ENCODE results near the gene GPR22.

Gene GPR22

DNA sequence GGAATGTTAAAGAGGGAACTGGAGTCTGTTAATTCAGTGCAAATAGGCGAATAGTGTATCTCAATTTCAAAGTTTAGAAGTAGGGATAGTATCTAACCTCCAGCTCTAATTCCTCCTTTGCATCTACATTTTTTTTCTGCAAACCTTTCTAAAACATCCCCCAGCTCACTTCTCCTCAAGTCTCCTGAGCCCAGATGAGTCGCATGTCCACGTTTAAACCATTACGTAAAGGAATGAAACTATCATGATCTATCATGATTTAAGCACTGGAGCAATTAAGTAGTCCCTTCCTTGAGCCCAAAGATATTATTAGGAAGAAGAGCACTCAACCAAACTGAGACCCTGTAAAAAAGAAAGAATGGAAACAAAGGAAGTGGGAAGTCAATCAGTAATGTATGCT lies 29.9 kb downstream of the GPR22 start:
- TF ChIP-seq, protein P1, sequence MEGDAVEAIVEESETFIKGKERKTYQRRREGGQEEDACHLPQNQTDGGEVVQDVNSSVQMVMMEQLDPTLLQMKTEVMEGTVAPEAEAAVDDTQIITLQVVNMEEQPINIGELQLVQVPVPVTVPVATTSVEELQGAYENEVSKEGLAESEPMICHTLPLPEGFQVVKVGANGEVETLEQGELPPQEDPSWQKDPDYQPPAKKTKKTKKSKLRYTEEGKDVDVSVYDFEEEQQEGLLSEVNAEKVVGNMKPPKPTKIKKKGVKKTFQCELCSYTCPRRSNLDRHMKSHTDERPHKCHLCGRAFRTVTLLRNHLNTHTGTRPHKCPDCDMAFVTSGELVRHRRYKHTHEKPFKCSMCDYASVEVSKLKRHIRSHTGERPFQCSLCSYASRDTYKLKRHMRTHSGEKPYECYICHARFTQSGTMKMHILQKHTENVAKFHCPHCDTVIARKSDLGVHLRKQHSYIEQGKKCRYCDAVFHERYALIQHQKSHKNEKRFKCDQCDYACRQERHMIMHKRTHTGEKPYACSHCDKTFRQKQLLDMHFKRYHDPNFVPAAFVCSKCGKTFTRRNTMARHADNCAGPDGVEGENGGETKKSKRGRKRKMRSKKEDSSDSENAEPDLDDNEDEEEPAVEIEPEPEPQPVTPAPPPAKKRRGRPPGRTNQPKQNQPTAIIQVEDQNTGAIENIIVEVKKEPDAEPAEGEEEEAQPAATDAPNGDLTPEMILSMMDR (IDR thresholded peaks at IDR 0.05) = no peak

DNA sequence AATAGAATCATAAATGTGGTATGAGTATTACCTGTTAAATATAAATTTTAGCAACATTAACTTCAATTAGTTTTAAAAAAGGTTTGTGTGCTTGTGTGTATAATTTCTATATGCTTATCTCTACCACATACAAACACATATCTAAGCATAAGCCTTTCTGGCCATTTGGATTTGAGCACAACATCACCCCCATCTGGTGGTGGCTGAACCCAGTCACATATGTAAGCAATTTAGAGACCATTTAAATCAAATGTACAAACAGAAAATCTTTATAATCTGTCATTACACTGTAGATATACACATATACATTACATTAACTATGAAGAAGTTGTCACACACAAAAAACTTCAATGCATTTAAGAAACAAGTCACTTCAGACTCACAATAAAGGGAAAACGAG lies 31.7 kb downstream of the GPR22 start:
- TF ChIP-seq, protein P1 (IDR thresholded peaks at IDR 0.05) = peak; percentile 65

DNA sequence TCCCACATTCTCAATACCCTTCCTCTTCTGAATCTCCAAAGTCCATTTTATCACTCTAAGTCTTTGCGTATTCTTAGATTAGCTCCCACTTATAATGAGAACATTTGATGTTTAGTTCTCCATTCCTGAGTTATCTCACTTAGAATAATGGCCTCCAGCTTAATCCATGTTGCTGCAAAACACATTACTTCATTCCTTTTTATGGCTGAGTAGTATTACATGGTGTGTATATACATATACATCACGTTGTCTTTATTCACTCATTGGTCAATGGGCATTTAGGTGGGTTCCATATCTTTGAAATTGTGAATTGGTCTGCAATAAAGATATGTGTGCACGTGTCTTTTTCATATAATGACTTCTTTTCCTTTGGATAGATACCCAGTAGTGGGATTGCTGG lies 32.3 kb downstream of the GPR22 start:
- TF ChIP-seq, protein P1 (IDR thresholded peaks at IDR 0.05) = no peak

DNA sequence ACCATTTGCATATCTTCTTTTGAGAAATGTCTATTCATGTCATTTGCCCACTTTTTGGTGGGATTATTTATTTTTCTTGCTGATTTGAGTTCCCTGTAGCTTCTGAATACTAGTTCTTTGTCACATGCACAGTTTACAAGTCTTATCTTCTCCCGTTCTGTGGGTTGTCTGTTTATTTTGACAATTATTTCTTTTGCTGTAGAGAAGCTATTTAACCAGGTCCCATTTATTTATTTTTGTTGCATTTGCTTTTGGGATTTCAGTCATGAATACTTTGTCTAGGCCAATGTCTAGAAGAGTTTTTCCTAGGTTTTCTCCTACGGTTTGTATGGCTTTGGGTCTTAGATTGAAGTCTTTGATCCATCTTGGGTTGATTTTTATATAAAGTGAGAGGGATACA lies 32.9 kb downstream of the GPR22 start:
- TF ChIP-seq, protein P1 (IDR thresholded peaks at IDR 0.05) = no peak

DNA sequence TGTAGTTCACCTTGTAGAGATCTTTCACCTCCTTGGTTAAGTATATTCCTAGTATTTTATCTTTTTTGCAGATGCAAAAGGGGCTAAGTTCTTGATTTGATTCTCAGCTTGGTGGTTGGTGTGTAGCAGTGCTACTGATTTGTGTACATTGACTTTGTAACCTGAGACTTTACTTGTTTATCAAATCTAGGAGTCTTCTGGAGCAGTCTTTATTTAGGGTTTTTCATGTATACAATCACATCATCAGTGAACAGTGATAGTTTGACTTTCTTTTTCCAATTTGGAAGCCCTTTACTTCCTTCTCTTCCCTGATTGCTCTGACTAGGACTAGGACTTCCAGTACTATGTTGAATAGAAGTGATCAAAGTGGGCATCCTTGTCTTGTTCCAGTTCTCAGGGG lies 33.8 kb downstream of the GPR22 start:
- TF ChIP-seq, protein P1 (IDR thresholded peaks at IDR 0.05) = no peak

DNA sequence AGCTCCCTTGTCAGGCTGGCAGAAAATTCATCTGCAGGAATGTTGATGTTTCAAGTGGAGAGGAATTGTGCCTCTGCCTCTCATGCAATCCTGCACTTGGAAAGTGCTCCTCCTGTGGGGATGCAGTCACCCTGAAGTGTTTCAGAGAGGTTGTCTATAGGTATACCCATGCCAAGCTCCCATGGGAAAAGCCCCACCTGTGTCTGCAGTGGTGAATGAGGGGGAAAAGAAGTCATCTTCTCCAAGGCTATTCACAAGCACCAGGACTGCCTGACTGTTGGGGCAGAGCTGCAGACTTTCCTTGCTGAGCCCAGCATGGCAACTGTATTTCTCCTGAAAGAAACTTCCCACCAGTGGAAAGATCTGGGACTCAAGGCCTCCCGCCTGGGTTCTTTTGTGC lies 35.5 kb downstream of the GPR22 start:
- TF ChIP-seq, protein P1 (IDR thresholded peaks at IDR 0.05) = no peak

DNA sequence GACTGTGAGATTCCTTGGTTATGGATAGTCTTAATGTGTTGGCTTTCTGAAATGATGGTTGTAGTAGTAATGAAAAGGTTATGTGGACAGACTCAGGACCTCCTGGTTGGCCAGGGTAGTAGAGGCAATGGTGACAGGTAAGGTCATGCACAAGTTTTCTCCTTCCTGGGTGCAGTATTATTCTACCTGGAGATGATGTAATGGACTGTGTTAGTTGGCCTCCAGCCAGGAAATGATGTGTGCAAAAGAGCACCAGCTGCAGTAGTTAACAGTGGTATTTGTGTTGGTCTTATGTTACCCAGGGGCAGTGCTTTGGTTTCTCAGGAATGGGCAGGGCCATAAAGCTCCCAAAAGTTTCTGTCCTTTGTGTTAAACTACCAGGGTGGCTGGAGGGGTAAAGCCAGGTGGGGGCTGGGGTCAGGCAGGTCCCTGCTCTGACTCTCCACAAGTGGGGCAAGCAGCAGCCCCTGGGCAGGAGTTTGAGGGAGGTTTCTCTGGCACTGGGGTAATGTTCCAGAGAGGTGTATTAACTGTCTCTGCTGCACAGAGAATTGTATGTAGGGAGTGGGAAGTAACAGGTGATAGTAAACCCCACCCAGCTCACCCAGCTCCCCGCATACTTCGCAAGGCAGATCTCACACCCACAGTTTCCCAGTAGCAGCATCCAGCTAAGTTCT lies 36.3 kb downstream of the GPR22 start:
- TF ChIP-seq, protein P1 (IDR thresholded peaks at IDR 0.05) = no peak
